Activated naive CD8-positive, alpha-beta T cell treated with anti-CD3 and anti-CD28 coated beads for 36 hours (primary cell): ENCODE data around the gene PLPPR2. TPM values are rescaled to one million over a fixed set of nuclear protein-coding genes. Genes with fewer than 3 reads are reported as not detected.
"Not testable (repeated sequence)": the region's sequence is repeated elsewhere in the genome, so short reads cannot be mapped to it uniquely, and the experiment has no call there.

ENCODE experiments used
- DNase-seq: peaks from one replicate; pipeline ENCODE4 v3.0.0; 2021
- H3K27ac Mint-ChIP-seq: one replicate; pipeline ENCODE4 v1.8.0; 2022; ENCODE audit warnings: mild to moderate bottlenecking, moderate library complexity, mixed read lengths
- H3K27me3 Mint-ChIP-seq: one replicate; pipeline ENCODE4 v1.8.0; 2022; ENCODE audit warnings: mild to moderate bottlenecking, mixed read lengths
- H3K36me3 Mint-ChIP-seq: one replicate; pipeline ENCODE4 v1.8.0; 2021; ENCODE audit warnings: mild to moderate bottlenecking, mixed read lengths
- H3K4me1 Mint-ChIP-seq: one replicate; pipeline ENCODE4 v1.8.0; 2021; ENCODE audit warnings: mixed read lengths
- H3K4me3 Mint-ChIP-seq: one replicate; pipeline ENCODE4 v1.8.0; 2022; ENCODE audit warnings: mild to moderate bottlenecking, moderate library complexity, mixed read lengths
- H3K9me3 Mint-ChIP-seq: one replicate; pipeline ENCODE4 v1.8.0; 2022; ENCODE audit warnings: mixed read lengths
- total RNA-seq, 2 experiments: library from RNA; stranded (reverse); gene quantifications; one replicate each; pipeline ENCODE4 v1.2.3, GENCODE V29; 2021

Gene PLPPR2
- total RNA-seq, 2 experiments from 2014 or later, result 0.70 to 1.2 TPM

DNA sequence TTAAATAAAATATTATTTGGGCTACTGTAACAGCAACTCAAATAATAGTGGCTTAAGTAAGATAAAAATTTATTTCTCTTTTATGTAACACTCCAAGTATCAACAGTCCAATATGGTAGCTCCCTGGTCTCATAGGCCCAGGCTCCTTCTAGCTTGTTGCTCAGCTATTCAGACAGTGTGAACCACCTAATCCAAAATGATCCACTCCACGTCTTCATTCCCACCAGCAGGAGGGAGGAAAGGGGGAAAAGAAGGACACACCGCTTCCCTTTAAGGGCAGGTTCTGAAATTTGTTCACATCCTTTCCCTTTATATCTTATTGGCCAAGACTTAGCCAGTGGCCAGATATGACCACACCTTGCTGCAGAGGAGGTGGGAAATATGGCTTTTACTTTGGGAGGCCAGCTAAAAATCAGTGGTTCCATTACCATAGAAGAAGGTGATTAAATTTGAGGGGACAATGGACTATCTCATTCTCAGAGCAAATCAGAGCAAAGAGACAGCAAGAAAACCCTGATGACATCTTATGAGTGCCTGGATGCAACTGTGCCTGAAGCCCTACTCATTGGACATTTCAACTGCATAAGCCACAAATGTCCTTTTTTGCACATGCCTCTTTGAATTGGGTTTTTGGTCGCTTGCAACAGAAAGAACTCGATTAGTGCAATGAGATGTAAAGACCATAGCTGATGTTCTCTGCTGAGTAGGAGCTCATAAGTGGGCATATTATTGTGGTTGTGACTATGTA is 35.9 kb downstream of the PLPPR2 start:
- Mint-ChIP-seq H3K27ac (no peak overlapping the region), H3K27me3 (peaks cover 4% of the 10 kb centered on the region), H3K9me3 (peaks cover 1% of the 10 kb centered on the region), H3K36me3 (no peaks in the 10 kb centered on the region), H3K4me1 (peaks cover 4% of the 10 kb centered on the region), H3K4me3 (no peak overlapping the region)
- DNase-seq, result no peak

DNA sequence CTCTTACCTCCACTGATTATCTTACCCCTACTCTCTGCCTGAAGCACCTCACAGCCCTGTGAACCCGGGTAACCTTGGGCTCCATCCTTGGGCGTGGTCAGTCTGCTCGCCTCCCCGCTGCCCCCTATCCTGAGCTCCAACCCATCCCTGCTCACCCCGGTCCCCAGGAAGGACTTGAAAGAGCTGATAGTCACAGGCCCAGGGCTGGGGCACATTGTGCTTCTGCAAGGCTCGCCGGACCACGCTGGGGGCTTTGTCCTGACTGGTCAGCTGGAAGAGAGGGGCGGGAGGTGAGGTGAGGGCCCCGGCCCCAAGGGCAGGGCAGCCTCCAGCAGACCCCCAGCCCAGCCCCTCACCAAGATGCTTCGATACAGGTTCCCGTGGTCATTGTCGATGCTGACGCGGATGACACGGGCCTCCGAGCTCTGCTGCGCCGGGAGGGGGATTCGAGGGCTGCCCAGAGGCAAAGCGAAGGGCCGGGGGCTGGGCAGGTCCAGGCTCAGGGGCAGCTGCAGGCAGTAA is 41.9 kb downstream of the PLPPR2 start:
- H3K27me3 Mint-ChIP-seq, result peaks cover 20% of the 10 kb centered on the region
- no peaks in the 10 kb centered on the region for H3K36me3 Mint-ChIP-seq
- no peak overlapping the region for H3K27ac Mint-ChIP-seq
- H3K4me1 Mint-ChIP-seq, result no peaks in the 10 kb centered on the region
- no peak overlapping the region for H3K4me3 Mint-ChIP-seq
- no peak for DNase-seq
- H3K9me3 Mint-ChIP-seq, result no peaks in the 10 kb centered on the region

DNA sequence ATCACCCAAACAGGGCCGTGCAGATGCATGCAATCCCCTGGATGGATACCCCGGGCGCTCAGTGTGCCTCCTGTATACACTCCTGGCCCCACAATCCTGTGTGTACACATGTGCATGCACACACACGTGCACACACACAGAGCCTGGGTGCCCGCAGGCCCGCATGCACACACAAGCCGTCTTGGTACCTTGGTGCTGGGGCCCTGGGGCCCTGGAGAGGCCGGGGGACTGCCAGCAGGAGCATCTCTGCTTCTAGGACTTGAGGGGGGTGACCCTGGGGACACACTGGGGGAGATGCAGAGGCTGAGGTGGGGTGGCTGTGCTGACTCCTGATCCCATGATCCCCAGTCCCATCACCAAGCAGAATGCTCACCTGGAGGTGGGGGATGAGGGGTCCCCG is 44.4 kb downstream of the PLPPR2 start:
- Mint-ChIP-seq H3K27me3 (peaks cover 20% of the 10 kb centered on the region), H3K4me1 (no peaks in the 10 kb centered on the region), H3K27ac (no peak overlapping the region)

DNA sequence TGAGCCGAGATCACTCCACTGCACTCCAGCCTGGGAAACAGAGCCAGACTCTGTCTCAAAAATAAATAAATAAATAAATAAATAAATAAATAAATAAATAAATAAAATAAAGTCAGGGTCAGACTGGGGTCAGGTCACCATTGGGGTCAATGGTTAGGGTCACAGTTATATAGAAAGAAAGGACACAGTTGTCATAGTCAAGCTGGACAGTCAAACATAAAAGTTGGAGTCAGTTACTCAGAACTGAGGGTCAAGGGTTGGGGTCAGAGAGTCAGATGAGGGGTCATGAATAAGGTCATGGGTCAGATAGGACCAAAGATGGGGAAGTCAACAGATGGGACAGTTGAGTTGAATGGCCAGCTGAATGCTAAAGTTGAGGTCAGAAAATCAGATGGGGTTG is 45.6 kb downstream of the PLPPR2 start:
- Mint-ChIP-seq H3K27ac (no peak overlapping the region), H3K36me3 (no peaks in the 10 kb centered on the region), H3K9me3 (no peaks in the 10 kb centered on the region), H3K4me3 (no peak overlapping the region), H3K4me1 (no peaks in the 10 kb centered on the region), H3K27me3 (peaks cover 15% of the 10 kb centered on the region)
- no peak for DNase-seq

More for the DNA sequence above, 44.4 kb downstream of the PLPPR2 start:
- H3K36me3 Mint-ChIP-seq, result no peaks in the 10 kb centered on the region
- no peak for DNase-seq
- no peaks in the 10 kb centered on the region for H3K9me3 Mint-ChIP-seq
- no peak overlapping the region for H3K4me3 Mint-ChIP-seq

DNA sequence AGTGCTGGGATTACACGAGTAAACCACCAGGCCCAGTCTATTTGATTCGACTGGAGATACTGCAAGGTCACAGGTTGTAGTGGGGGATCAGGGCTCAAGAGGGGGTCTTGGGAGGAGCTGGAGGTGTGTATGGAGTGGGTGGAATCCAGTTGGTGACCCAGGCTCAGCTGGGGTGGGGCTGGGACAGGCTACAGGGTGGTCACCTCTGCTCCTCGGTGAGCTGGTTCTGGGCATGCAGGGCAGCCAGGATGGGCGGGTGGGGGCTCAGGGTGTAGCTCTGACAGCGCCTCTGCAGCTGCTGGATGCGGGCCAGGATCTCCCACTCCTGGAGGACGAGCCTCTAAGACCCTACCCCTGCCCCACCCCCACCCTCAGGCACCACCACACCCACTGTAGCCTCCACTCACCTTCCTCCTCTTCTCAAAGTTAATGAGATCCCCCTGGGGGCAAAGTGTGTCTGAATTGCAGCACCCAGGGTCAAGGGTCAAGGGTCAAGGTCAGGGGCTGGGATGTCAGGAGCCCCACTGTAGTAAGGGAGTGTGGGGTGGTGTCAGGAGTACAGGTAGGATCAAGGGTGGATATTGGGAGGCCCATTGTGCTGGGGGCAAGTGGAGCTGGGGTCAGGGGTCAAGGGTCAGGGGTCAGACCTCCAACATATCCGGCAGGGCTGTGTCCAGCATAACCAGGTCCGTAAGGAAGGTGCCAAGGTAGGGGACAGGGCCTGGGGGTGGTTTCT is 46.7 kb downstream of the PLPPR2 start:
- Mint-ChIP-seq H3K4me3 (no peak overlapping the region), H3K4me1 (no peaks in the 10 kb centered on the region), H3K9me3 (no peaks in the 10 kb centered on the region), H3K27ac (no peak overlapping the region), H3K36me3 (no peaks in the 10 kb centered on the region), H3K27me3 (peaks cover 23% of the 10 kb centered on the region)
- no peak for DNase-seq

DNA sequence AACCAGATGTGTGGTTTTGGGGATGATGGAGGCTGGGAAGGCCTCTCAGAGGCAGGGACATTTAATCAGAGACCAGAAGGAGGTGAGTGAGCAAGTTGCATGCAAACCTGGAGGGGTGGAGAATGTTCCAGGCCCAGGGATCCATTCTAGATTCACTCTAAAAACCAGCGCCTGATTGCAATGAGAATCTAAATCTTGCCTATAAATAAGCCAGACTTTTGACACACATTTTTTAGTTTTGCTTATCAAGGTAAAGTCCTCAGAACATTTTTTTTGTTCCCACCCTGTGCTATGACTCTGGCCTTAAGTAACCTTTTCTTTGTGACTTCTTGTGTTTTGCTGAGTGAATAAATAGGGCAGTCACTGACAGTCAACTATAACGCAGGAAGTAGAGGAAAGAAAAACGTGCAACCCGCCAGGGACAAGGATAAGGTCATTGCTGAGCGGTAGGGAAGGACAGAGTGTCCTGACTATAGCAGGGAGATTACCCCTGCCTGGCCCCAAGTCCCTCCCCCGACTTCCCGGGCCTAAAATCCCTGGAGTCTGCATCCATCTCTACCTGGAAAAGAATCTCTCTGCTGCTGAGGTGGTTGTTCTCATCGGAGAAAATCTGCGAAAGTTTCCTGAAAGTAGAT is 49.5 kb downstream of the PLPPR2 start:
- Mint-ChIP-seq H3K27me3 (peaks cover 34% of the 10 kb centered on the region), H3K27ac (no peak overlapping the region), H3K9me3 (no peaks in the 10 kb centered on the region), H3K4me1 (no peaks in the 10 kb centered on the region), H3K36me3 (no peaks in the 10 kb centered on the region), H3K4me3 (no peak overlapping the region)
- DNase-seq, result no peak

DNA sequence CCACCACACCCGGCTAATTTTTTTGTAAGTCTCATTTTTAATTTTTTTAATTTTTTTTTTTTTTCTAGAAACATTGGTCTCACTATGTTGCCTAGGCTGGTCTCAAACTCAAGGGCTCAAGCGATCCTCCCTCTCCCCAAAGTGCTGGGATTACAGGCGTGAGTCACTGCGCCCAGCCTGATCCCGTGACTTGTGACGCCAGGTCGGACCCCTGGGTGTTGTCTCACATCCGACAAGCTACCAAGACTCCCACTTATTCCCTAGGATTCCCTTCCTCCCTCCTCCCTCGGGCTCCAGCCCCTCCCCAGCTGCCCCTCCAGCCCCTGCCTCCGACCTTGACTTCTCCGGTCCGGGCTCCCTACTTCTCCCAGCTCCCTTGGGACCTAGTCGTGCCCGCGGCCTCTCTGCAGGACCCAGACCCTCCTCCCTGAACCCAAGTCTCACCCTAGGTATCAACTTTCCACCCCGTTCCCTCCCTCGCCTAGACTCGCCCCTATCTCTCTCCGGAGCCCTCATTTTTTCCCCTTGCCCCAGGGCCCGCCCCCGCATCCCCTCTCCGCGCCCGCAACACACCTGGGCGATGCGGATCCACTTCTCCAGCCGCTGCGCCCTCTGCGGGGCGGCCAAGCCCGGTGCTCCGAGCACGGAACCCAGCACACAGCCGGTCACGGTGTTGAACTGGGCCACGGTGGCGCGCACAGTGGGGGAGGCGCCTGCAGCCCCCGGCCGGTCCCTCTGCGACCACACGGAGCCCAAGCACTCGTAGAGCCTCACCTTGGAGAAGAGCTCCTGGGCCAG is 50.8 kb downstream of the PLPPR2 start:
- no peaks in the 10 kb centered on the region for H3K9me3 Mint-ChIP-seq
- H3K4me3 Mint-ChIP-seq, result no peak overlapping the region
- H3K27ac Mint-ChIP-seq, result no peak overlapping the region
- H3K27me3 Mint-ChIP-seq, result peaks cover 25% of the 10 kb centered on the region
- H3K36me3 Mint-ChIP-seq, result no peaks in the 10 kb centered on the region
- H3K4me1 Mint-ChIP-seq, result no peaks in the 10 kb centered on the region
- DNase-seq, result peak; percentile 68

DNA sequence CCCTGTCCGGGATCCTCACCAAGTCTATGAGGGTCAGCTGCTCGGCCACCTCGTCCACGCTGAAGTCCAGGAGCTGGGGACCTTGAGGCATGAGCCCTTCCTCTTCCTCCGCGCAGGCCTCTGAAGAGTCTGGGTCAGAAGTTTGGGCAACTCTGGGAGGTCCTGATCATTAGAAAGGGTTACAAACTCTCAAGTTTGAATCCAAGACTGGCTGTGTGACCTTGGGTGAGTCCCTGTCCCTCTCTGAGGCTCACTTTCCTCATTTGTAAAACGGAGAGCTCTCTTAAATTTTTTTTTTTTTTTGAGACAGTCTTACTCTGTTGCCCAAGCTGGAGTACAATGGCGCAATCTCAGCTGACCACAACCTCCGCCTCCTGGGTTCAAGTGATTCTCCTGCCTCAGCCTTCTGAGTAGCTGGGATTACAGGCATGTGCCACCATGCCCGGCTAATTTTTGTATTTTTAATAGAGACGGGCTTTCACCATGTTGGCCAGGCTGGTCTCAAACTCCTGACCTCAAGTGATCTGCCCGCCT is 51.5 kb downstream of the PLPPR2 start:
- H3K9me3 Mint-ChIP-seq, DNase-seq, H3K4me1 Mint-ChIP-seq, H3K4me3 Mint-ChIP-seq, H3K36me3 Mint-ChIP-seq, H3K27ac Mint-ChIP-seq: not testable (repeated sequence)
- H3K27me3 Mint-ChIP-seq, result peaks cover 25% of the 10 kb centered on the region

DNA sequence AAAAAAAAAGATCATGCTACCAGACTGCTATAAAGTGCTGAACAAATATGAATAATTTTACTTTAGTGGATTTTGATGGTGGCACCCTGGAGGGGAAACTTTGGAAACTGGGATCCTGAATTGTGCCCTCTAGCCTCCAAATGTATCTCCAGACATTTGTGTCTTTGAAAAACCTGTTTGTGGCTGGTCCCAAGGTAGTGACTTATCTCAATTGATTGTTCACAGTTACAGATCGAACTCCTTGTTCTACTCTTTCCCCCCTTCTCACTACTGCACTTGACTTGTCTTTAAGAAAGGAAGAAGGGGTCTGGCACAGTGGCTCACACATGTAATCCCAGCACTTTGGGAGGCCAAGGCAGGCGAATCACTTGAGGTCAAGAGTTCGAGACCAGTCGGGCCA is 53.4 kb downstream of the PLPPR2 start:
- H3K4me1 Mint-ChIP-seq, result no peaks in the 10 kb centered on the region
- H3K36me3 Mint-ChIP-seq, result no peaks in the 10 kb centered on the region
- H3K27me3 Mint-ChIP-seq, result peaks cover 25% of the 10 kb centered on the region
- H3K4me3 Mint-ChIP-seq, result no peak overlapping the region
- no peak overlapping the region for H3K27ac Mint-ChIP-seq
- no peaks in the 10 kb centered on the region for H3K9me3 Mint-ChIP-seq
- no peak for DNase-seq

DNA sequence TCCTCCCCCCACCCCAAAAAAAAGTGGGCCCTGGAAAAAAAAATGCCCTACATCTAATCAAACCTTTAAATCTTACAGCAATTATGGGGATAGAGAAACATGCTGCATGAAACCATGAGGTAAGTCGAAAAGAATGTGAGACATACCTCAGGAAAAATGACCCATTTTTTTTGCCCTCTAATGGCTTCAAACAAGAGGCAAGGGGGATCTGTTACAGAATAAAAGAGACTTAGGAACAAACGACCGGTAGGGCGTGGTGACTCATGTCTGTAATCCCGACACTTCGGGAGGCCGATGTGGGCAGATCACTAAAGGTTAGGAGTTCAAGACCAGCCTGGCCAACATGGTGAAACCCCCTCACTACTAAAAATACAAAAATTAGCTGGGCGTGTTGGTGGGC is 55.5 kb downstream of the PLPPR2 start:
- Mint-ChIP-seq H3K27ac (no peak overlapping the region), H3K27me3 (peaks cover 25% of the 10 kb centered on the region), H3K4me3 (no peak overlapping the region), H3K36me3 (no peaks in the 10 kb centered on the region), H3K9me3 (no peaks in the 10 kb centered on the region), H3K4me1 (no peaks in the 10 kb centered on the region)
- DNase-seq, result no peak

DNA sequence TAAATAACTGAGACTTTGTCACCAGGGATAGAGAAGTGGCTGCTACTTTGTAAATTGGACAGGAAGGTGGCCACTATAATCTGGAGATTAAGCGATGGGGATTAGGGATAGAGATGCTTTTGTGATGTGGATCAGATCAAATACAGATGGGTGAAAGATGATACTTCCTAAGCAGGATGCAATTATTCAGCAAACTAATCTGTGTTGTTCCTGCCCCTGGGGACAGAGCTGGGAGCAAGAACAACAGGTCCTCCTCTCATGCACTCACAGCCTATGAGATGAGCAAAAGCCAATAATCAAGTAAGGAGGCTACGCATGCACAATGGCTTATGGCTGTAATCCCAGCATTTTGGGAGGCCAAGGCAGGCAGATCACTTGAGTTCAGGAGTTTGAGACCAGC is 59.3 kb downstream of the PLPPR2 start:
- no peak overlapping the region for H3K4me3 Mint-ChIP-seq

More for the DNA sequence above, 59.3 kb downstream of the PLPPR2 start:
- no peaks in the 10 kb centered on the region for H3K36me3 Mint-ChIP-seq
- H3K27ac Mint-ChIP-seq, result no peak overlapping the region
- no peaks in the 10 kb centered on the region for H3K9me3 Mint-ChIP-seq
- peaks cover 4% of the 10 kb centered on the region for H3K4me1 Mint-ChIP-seq
- no peak for DNase-seq
- peaks cover 31% of the 10 kb centered on the region for H3K27me3 Mint-ChIP-seq

Other genes with a start within 250 kb of the PLPPR2 start
- 10 to 100 TPM; 54.4 TPM for gene SPC24, start 199.7 kb upstream of the PLPPR2 start, total RNA-seq
- gene KANK2, start 157.9 kb upstream of the PLPPR2 start, total RNA-seq, result 1 to 10 TPM in 1 of 2 experiments, under 1 TPM in 1; 0.98 to 1.8 TPM
- gene ANGPTL8, start 115.8 kb upstream of the PLPPR2 start, total RNA-seq, result not detected
- gene DOCK6, start 92.9 kb upstream of the PLPPR2 start, total RNA-seq, result 1 to 10 TPM; 3.3 to 4.8 TPM
- not detected for gene TSPAN16, start 59.3 kb upstream of the PLPPR2 start, total RNA-seq
- gene RAB3D, start 15.8 kb upstream of the PLPPR2 start, total RNA-seq, result 1 to 10 TPM; 3.2 to 4.2 TPM
- gene TMEM205, start 9.2 kb upstream of the PLPPR2 start, total RNA-seq, result 10 to 100 TPM; 20.1 to 22.5 TPM
- 1 to 10 TPM; 6.9 to 8.3 TPM for gene CCDC159, start 8.9 kb upstream of the PLPPR2 start, total RNA-seq
- gene SWSAP1, start 19.2 kb downstream of the PLPPR2 start, total RNA-seq, result 1 to 10 TPM; 2.1 to 2.2 TPM
- 1 to 10 TPM; 3.6 to 4.5 TPM for gene EPOR, start 28.9 kb downstream of the PLPPR2 start, total RNA-seq
- gene RGL3, start 63.9 kb downstream of the PLPPR2 start, total RNA-seq, result not detected
- under 1 TPM; 0.27 to 0.32 TPM for gene ODAD3, start 79.7 kb downstream of the PLPPR2 start, total RNA-seq
- gene PRKCSH, start 80.2 kb downstream of the PLPPR2 start, total RNA-seq, result 100 to 1,000 TPM; 212 to 222 TPM
- not detected for gene ELAVL3, start 125.6 kb downstream of the PLPPR2 start, total RNA-seq
- 10 to 100 TPM; 12.9 to 13.1 TPM for gene ZNF653, start 150.4 kb downstream of the PLPPR2 start, total RNA-seq
- gene ECSIT, start 173.7 kb downstream of the PLPPR2 start, total RNA-seq, result 10 to 100 TPM; 46.7 to 51.7 TPM
- gene CNN1, start 183.4 kb downstream of the PLPPR2 start, total RNA-seq, result under 1 TPM in 1 of 2 experiments, not detected in 1; 0.36 TPM
- gene ELOF1, start 203.8 kb downstream of the PLPPR2 start, total RNA-seq, result 10 to 100 TPM; 63.8 to 69.3 TPM
- gene ACP5, start 222.2 kb downstream of the PLPPR2 start, total RNA-seq, result 1 to 10 TPM; 3.4 to 4.3 TPM
- gene ZNF627, start 242.1 kb downstream of the PLPPR2 start, total RNA-seq, result 1 to 10 TPM; 4.7 to 5.5 TPM